HG03432 (cell line): ENCODE data around the gene NFATC1.

Source experiments
- ATAC-seq: cut with Tn5 transposase; IDR thresholded peaks from one replicate; pipeline ENCODE4 v1.9.1; 2021; ENCODE audit warnings: mild to moderate bottlenecking, moderate library complexity; ENCODE audit not compliant: unreplicated experiment

Gene NFATC1

DNA sequence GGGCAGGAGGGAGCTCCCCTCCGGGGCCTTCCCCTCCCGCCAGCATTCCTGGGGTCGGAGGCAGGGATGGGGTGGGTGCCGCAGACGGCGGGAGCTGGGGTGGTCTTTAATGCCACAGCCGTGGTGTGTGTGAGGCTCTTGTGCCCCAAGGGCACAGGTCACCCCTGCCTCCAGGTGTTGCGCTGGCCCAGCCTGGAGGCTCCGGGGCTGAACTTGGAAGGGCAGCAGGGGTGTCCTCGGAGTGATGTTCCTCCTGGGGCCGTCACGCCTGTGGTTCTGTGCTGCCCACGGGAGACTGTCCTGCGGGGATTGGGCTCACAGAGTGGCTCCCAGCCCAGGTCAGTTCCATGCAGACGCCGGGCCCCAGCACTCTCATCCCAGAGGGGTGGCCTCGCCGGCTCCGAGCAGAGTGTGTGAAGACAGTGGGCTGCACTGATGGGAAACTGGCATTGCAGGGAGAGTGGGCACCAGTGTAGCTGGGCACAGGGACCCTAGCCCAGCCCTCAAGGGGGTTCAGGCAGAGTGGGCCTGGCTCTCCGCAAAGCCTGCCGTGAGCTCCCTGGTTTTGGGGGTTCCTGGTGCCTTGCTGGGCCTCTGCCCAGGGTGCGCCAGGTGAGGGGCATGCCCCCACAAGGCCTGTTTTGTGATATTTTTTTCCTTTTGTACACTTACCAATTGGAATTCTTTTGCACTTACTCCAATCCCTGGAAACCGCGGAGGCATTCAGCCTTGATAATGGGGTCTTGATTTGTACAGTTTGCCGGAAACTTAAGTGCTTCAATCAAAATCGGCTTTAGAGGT is 56.7 kb downstream of the NFATC1 start:
- no peak for ATAC-seq

- no peak for ATAC-seq
These were observed 57.4 kb downstream of the NFATC1 start for GRCh38 chr18:79452991-79453645.

DNA sequence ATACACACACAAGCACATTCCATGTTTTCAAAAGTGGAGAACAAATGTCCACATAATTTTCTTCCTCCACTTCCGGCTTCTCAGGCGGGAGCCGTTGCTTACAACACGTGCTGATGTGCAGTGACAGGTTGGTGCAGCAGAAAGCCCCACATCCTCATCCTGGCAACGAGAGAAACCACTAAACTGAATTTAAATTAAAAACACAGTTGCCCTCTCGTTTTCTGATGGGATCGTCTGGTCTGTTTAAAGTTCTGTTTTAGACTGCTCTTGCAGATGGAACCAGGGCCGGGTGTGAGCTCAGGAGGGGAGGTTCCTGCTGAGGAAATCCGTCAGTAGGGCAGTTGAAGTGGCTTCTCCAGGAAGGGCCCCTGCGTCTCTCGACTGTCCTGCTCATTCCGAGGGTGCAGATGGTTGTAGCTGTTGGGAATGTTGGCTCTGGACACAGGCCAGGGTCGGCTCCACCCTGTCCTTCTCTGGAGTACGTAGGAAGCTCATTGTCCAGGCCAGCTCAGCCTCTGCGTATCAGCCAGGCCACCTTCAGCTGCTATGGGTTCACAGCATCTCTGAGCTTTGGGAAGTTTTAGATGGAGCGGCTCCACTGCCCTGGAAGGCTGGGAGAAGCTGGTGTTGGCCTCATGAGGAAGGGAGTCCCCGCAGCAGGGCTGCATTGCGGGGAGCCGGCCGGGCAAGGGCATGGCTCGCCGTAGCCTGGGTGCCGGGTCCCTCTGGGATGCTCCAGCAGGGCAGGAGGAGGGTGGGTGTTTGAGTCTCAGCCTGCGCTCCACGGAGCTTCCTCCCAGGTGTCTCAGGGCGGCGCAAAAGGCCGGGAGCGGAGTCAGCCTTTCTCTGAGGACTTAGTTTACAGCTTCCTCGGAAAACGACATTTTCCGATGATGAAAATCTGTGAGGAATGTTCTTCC is 58.3 kb downstream of the NFATC1 start:
- ATAC-seq, result no peak

DNA sequence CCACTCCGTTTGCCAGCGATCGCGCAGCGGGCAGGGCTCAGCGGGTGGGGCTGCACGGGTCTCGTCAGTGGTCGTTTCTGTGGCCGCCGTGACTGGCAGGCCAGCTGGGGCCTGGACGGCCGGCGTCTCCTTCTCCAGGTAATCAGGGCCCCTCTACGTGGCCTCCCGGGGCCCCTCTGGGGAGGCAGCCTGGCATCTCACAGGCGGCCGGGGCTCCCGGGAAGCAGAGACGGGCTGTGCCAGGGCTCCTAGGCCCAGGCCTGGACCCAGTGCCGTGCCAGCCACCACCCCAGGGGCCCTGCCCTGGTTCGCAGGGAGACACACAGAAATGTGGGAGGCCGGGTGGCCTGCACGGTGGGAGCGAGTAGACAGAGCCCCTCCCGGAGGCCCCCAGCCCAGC is 59.5 kb downstream of the NFATC1 start:
- no peak for ATAC-seq

DNA sequence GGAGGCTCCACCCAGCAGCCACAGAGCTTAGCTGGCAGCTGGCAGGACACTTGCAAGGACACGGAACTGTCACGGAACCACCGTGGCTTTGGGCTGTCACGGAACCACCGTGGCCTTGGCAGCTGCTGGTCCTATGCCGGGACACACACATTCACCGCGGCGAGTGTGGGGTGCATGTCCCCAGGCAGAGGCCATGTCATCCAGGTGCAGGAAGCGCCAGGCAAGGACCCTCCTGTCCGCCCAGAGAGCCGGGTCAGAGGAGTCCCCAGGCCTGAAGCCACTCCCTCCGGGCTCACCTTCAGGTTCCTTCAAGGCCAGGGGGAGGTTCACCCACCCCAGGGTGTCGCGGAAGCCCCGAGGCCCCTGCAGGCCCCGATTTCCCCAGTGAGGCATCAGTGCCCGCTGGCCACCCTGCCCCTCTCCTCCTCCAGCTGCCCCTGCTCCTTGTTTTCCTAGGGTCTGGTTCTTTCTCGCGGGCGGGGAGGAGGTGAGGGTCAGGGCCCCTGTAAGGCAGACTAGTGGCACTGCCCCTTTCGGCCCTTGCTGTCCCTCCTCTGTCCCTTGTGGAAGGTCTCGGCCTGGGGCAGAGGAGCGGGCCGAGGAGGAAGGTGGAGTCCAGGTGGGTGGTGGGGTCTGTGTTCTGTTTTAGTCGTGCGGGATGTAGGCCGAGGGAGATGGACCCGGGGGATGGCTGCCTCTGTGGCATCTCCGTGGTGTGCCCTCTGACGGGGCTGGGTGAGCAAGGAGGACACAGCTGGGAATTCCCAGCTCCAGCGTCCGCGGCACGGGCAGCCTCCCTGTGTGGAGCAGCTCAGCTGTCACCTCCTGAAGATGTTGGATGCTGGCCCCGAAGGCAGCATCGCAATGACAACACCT is 60.6 kb downstream of the NFATC1 start:
- ATAC-seq, result no peak

GRCh38 chr18:79457239-79457638 is 61.5 kb downstream of the NFATC1 start:
- no peak for ATAC-seq

- ATAC-seq, result no peak
These were observed 61.9 kb downstream of the NFATC1 start for GRCh38 chr18:79457652-79458051.

- no peak for ATAC-seq
These were observed 62.6 kb downstream of the NFATC1 start for GRCh38 chr18:79458131-79458838.

DNA sequence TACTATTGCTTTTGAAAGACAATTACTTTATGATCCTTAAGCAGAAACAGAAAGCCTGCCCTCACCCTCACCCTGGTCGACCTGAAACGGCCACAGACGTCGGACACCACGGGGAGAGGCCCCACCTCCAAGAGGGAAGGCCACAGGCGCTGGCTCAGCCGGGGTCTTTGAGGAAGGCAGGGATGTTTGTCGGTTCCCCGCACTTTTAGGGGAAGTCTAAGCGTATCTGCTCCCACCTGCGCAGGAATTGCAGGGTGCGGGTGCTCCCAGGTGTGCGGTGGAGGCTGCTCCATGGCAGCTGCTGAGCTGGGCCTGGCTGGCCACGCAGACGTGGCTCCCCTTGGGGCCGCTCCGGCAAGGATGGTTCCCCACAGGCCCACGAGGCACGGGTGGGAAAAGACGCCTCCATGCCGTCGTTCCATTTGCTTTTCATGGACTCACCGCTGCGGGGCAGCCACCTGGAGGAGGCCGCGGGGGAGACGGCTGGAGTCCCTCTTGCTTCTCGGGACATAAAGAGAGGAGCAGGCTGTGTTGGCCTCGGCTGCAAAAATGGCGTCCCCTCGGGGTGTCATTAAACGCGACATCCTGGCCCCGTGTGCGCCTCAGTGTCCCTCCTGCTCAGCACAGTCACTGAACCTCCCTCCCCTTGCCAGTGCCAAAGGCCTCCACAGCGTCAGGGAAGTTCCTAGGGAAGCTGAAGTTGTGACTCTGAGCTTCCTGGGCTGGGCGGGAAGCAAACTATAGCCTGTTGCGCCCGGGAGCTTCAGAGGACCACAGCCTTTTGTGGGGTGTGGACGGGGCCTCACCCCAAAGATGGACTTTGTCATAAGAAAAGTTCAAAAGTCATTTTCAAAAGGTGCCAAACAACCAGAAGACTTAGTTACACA is 63.4 kb downstream of the NFATC1 start:
- ATAC-seq, result no peak

GRCh38 chr18:79459946-79460480 is 64.3 kb downstream of the NFATC1 start:
- ATAC-seq, result peak; percentile 38

GRCh38 chr18:79460481-79461300 is 65.0 kb downstream of the NFATC1 start:
- ATAC-seq, result peak; percentile 75

GRCh38 chr18:79461627-79462026 is 65.9 kb downstream of the NFATC1 start:
- no peak for ATAC-seq

DNA sequence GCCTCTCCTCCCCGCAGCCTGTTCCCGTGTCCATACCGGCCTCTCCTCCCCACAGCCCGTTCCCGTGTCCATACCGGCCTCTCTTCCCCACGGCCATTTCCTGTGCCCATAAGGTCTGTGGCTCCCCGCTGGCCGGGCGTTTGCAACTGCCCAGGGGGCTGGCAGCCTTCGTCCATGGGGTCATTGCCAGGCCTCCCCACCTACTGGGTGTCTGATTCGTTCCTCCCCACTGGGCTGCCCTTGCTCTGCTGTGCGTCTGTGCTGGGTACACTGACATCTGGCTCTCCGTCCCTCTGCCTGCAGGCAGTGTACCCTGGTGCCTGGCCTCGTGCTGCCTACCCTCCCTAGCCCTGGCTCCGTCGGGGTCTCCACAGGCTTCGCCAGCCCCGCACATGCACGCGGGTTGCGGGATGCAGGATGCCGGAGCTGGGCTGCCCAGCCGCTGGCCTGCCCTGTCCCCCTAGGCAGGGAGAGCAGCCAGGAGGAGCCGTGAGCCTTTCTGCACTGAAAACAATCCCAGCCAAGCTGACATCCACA is 67.8 kb downstream of the NFATC1 start:
- ATAC-seq, result no peak

- peak; percentile 80 for ATAC-seq
These were observed 69.8 kb downstream of the NFATC1 start for GRCh38 chr18:79465392-79465991.

DNA sequence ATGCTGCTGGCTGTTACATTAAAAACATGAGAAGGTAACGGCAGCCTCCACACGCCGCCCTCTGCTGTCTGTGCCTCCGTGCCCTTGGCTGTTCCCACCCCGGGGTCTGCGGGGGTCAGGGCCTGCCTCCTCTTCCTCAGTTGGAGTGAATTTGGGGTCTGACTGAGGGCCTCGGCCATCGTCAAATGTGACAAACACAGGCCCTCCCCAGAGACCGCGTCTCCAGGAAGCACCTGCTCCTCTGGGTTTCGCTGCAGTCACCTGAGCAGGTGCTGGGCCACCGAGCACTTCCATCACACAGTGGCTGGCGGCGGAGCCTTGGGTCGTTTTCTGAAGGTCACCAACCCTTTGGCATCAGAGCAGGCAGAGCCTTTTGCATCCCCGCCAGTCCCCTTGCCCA is 70.9 kb downstream of the NFATC1 start:
- ATAC-seq, result peak; percentile 28

DNA sequence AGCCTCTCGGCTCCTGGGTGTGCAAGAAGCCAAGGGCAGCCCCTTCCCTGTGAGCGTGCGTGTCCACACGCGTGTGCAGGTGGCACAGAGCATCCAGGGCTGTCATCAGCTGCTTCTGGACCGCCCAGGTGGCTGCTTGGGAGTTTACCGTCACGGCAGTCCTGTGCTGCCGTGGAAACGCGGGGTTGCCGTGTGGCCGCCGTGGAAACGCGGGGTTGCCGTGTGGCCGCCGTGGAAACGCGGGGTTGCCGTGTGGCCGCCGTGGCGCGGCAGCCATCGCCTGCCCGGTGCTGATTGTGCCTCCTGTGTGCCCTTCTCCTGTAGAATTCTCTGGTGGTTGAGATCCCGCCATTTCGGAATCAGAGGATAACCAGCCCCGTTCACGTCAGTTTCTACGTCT is 71.4 kb downstream of the NFATC1 start:
- no peak for ATAC-seq
